HCT116 (cell line): Measurements from ENCODE around the gene ABCF3.

ENCODE experiments used
- CEBPB ChIP-seq: IDR thresholded peaks from 2 replicates; pipeline ENCODE4 v1.6.1; 2012; ENCODE audit warnings: low read depth
- CTCF ChIP-seq, 3 experiments: fragments of 200-600 bp in 1 of 3; sonication (generic) in 1 of 3; IDR thresholded peaks in 2 of 3; conservative IDR thresholded peaks in 1 of 3; 2 replicates each; pipeline ENCODE4 v1.5.1; 2012 to 2017; ENCODE audit warnings: low read depth in 2 of 3, low read length in 2 of 3, antibody characterized with exemption in 1 of 3, borderline replicate concordance in 1 of 3, control low read depth in 1 of 3, mild to moderate bottlenecking in 1 of 3, mixed read lengths in 1 of 3, mixed run types in 1 of 3, moderate library complexity in 1 of 3; ENCODE audit not compliant: insufficient read depth in 1 of 3
- EZH2 ChIP-seq: fragments of 200-600 bp; sonication (generic); IDR thresholded peaks from 2 replicates; pipeline ENCODE4 v1.6.1; 2017; ENCODE audit warnings: antibody characterized with exemption, mixed run types
- EZH2phosphoT487 ChIP-seq: fragments of 200-600 bp; IDR thresholded peaks from 2 replicates; pipeline ENCODE4 v1.6.1; 2018; ENCODE audit warnings: antibody characterized with exemption, borderline replicate concordance
- FOSL1 ChIP-seq: IDR thresholded peaks from 2 replicates; pipeline ENCODE4 v1.6.1; 2012; ENCODE audit warnings: low read depth
- JUND ChIP-seq: IDR thresholded peaks from 2 replicates; pipeline ENCODE4 v1.6.1; 2012
- POLR2A ChIP-seq: IDR thresholded peaks from 2 replicates; pipeline ENCODE4 v1.7.0; 2011; ENCODE audit warnings: borderline replicate concordance; ENCODE audit not compliant: insufficient read depth, insufficient read length; ENCODE audit errors: extremely low read depth
- RAD21 ChIP-seq: IDR thresholded peaks from 2 replicates; pipeline ENCODE4 v1.6.1; 2012; ENCODE audit warnings: low read depth, mild to moderate bottlenecking
- REST ChIP-seq: IDR thresholded peaks from 2 replicates; pipeline ENCODE4 v1.6.1; 2012; ENCODE audit warnings: low read depth
- SRF ChIP-seq: IDR thresholded peaks from 2 replicates; pipeline ENCODE4 v1.6.1; 2012; ENCODE audit warnings: low read depth
- ZFX ChIP-seq: fragments of 450-650 bp; IDR thresholded peaks from 2 replicates; pipeline ENCODE4 v1.6.1; 2017
- ZNF274 ChIP-seq: fragments of 200-500 bp; sonication (Bioruptor generic); IDR thresholded peaks from 2 replicates; pipeline ENCODE4 v1.6.1; 2014; ENCODE audit warnings: mild to moderate bottlenecking, low read depth, low read length, inconsistent platforms

- TF ChIP-seq JUND, result no peak
- no peak for TF ChIP-seq EZH2
- TF ChIP-seq CTCF (IDR thresholded peaks at IDR 0.05 in 2 of 3, conservative IDR thresholded peaks at IDR 0.05 in 1 of 3; ENCODE audit: borderline replicate concordance in 1 of 3, insufficient read depth in 1 of 3, low read depth in 2 of 3, low read length in 2 of 3), result no peak
- TF ChIP-seq REST, result no peak
- no peak for TF ChIP-seq SRF
- TF ChIP-seq RAD21, result no peak
- no peak for TF ChIP-seq CEBPB
- no peak for TF ChIP-seq FOSL1
- no peak for TF ChIP-seq EZH2phosphoT487
- no peak for TF ChIP-seq ZNF274
- no peak for TF ChIP-seq ZFX
- no peak for TF ChIP-seq POLR2A
These were observed 3.4 kb downstream of the ABCF3 start for GRCh38 chr3:184189421-184189820.
